GM21390 (cell line): ENCODE measurements around the gene IRF7.

Source experiments
- ATAC-seq: cut with Tn5 transposase; IDR thresholded peaks from one replicate; pipeline ENCODE4 v1.9.1; 2021; ENCODE audit not compliant: unreplicated experiment

IRF7 gene

DNA sequence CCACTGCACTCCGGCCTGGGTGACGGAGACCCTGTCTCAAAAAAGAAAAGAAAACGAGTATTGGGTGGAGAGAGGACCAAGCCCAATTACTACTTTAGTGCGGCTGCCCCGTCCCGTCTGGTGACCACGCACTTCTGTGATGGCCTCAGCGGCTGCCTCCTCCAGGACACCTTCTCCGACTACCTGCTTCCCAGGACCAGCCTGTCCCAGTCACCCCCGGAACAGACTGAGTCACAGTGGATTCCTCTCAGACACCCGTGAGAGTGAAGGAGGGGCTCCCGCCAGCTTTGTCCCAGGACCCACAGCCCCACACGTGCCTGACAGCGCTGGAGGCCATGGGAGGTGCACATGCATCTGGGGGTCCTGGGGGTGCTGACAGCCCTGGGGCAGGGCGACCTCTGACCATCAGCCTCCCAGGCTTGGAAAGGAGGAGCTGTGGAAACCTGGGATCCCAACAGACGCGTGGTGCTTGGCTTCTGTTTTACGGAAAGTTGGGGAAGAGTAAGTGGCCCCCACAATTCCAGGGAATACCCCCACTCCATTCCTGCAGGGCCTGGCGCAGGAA lies 26.1 kb upstream of the IRF7 start:
- no peak for ATAC-seq

DNA sequence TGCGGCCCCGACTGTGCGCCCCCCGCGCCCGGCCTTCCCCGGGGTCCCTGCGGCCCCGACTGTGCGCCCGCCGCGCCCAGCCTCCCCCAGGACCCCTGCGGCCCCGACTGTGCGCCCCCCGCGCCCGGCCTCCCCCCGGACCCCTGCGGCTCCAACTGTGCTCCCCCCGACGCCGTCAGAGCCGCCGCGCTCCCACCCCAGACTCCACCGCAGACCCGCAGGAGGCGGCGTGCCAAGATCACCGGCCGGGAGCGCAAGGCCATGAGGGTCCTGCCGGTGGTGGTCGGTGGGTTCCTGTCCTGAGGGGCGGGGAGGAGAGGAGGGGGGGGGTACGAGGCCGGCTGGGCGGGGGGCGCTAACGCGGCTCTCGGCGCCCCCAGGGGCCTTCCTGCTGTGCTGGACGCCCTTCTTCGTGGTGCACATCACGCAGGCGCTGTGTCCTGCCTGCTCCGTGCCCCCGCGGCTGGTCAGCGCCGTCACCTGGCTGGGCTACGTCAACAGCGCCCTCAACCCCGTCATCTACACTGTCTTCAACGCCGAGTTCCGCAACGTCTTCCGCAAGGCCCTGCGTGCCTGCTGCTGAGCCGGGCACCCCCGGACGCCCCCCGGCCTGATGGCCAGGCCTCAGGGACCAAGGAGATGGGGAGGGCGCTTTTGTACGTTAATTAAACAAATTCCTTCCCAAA lies 24.4 kb upstream of the IRF7 start:
- no peak for ATAC-seq

DNA sequence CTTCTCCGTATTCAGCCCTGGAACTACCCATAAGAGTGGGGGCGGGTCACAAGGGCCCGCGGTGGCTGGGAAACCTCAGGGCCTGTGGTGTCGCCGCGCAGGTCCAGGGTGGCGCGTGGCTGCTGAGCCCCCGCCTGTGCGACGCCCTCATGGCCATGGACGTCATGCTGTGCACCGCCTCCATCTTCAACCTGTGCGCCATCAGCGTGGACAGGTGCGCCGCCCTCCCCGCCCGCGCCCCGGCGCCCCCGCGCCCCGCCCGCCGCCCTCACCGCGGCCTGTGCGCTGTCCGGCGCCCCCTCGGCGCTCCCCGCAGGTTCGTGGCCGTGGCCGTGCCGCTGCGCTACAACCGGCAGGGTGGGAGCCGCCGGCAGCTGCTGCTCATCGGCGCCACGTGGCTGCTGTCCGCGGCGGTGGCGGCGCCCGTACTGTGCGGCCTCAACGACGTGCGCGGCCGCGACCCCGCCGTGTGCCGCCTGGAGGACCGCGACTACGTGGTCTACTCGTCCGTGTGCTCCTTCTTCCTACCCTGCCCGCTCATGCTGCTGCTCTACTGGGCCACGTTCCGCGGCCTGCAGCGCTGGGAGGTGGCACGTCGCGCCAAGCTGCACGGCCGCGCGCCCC lies 23.7 kb upstream of the IRF7 start:
- ATAC-seq, result no peak

DNA sequence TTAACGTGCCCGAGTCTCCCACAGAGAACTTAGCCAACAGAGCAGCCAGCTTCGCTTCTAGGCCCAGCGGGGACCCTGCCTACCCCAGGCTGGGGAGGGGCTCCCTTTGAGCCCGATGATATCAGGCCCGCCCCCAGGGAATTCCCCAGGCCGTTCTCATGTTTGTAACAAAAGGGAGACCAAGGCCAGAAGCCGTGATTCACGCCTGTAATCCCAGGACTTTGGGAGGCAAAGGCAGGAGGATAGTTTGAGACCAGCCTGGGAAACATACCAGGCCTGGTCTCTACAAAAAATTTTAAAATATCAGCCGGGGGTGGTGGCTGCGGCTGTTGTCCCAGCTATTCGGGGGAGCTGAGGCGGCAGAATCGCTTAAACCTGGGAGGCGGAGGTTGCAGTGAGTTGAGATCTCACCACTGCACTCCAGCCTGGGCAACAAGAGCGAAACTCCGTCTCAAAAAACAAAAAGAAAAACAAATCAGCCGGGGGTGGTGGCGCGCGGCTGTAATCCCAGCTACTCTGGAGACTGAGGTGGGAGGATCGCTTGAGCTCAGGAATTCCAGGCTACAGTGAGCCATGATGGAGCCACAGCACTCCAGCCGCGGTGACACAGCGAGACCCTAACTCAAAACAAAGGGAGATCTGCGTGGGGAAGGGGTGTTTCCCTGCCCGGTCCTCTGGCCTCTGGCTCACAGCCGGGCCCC lies 23.0 kb upstream of the IRF7 start:
- ATAC-seq, result no peak

DNA sequence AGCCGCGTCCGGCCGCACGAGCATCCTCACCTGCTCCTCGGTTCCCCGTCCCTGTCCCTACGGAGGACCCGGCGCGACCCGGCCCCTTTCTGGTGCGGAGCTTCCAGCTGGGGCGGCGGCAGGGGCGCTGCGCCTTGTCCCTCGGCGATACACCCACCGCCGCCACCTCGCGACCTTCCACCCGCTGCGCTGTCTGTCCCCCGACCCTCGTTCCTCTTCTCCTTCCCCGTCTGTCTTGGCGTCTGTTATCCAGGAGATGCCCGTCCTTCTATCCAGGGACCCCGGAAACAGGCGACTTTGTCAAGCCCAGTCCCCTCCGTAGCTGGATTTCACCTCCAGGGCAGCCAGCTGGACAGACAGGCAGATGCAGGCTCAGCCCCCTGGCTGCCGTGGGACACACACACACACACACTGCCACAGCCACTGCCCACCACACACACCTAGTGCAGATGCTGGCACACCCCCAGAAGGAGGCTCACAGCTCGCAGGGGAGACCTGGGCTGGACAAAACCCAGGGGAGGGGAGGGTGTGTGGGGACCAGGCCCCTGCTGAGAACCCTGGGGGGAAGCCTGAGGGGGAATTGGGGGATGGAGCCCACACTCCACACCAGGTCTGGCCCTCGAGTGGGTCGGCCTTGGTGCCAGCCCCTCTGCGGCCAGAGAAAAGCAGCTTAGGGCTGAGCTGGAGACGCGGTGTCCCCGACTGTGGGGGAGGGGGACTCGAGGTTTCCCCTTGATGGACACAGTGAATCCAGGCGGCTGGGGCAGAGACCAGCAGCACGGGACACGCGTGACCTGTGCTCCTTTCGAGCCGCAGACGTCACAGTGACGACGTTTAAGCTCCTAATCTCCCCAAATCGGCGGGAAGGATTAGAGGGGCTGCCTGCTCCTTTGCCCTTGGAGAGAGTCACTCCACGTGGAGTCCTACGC lies 22.1 kb upstream of the IRF7 start:
- ATAC-seq, result no peak

DNA sequence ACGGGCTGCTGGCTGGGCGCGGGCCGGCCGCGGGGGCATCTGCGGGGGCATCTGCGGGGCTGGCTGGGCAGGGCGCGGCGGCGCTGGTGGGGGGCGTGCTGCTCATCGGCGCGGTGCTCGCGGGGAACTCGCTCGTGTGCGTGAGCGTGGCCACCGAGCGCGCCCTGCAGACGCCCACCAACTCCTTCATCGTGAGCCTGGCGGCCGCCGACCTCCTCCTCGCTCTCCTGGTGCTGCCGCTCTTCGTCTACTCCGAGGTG lies 21.5 kb upstream of the IRF7 start:
- no peak for ATAC-seq

DNA sequence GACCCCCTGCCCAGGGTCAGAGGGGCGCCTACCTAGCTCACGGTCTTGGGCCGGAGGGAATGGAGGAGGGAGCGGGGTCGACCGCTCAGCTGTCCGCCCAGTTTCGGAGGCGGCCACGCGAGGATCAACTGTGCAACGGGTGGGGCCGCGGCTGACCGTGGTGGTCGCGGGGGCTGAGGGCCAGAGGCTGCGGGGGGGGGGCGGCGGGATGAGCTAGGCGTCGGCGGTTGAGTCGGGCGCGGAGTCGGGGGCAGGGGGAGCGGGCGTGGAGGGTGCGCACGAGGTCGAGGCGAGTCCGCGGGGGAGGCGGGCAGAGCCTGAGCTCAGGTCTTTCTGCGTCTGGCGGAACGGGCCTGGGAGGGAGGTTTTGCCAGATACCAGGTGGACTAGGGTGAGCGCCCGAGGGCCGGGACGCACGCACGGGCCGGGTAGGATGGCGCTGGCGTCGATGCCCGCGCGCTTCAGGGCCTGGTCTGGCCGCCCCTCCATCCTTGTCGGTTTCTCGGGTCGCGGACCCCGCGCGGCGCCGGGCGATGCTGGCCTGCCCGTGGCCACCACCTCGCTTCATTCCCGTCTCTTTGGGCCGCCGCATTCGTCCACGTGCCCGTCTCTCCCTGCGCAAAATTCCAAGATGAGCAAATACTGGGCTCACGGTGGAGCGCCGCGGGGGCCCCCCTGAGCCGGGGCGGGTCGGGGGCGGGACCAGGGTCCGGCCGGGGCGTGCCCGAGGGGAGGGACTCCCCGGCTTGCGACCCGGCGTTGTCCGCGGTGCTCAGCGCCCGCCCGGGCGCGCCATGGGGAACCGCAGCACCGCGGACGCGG lies 21.0 kb upstream of the IRF7 start, which contains the start of gene DRD4:
Gene DRD4, plus strand, starts transcription at position 759 of the 822 bp plus-strand sequence. Its CDS starts 36 bp downstream, at position 795.
- no peak for ATAC-seq

DNA sequence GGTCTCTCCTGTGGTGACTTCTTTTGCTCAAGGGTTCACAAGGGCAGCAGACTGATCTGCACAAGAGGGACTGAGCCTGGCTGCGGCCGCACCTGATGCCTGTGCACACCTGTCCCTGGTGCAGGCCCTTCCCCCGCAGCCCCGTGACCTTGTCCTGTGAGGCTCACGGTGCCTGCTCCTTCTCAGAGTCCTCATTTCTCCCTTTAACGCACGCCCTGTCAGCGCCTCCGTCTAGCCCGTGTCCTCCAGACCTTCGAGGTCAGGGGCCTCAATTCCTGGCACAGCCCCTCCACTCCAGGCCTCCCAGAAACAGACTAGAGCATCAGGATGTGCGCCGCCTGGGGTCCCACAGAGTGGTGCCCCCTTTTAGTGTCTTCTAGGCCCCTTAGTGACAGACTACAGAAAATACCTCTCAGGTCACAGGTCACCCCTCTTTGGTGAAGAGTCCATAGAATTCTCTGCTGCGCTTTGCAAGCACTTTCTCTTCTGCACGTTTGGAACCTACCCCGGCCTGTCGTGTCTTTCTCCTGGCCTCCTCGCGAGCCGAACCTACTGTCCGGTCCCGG lies 20.3 kb upstream of the IRF7 start:
- ATAC-seq, result no peak

DNA sequence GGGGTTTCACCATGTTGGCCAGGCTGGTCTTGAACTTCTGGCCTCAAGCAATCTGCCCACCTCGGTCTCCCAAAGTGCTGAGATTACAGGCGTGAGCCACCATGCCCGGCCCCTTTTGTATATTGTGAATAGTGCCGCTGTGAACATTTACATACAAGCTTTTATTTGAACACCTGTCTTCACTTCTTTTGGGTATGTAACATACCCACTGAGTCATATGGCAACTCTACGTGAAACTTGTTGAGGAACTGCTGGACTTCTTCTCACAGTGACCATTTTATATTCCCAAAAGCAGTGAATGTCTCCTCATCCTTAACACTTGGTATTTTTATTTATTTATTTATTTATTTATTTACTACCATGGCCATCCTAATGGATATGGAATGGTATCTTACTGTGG lies 15.1 kb upstream of the IRF7 start:
- ATAC-seq, result no peak

DNA sequence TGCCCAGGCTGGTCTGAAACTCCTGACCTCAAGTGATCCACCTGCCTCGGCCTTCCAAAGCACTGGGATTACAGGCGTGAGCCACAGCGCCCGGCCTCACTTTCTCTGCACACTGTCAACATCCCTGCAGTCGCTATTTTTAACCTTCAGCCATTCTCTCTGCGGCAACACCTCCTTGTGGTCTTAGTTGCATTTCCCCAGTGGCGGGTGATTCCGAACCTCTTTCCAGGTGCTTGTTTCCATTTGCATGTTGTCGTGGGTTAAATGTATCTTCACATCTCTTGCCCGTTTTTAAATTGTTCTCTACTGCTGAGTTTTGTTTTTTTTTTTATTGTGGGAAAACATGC lies 13.5 kb upstream of the IRF7 start:
- ATAC-seq, result no peak

DNA sequence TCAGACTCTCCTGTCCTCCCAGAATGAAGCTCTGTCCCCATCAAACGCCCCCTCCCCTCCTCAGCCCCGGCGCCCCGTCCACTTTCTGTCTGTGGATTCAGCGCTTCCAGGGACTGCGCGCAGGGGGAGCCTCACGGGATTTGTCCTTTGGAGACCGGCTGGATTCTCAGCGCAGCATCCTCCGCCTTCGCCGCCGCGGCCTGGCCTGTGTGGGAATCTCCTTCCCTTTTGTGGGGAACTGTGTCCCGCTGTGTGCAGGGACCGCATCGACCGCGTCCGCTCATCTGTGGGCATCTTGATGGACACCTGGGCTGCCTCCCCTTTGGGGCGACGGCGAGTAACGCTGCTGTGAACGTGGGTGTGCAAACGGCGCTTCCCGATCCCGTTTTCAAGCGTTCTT lies 12.3 kb upstream of the IRF7 start:
- ATAC-seq, result no peak

DNA sequence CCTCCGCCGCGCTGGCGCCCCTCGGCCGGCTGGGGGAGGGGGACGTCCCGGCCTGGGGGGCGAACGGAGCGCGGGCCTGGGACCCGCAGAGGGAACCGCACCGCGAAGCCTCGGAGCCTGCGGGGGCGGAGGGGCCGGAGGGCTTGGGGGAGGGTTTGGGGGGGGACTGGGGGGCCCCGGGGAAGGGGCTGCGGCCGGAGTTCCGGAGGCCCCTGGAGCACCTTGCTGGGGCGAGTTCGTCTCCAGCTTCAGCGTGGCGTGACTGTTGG lies 11.5 kb upstream of the IRF7 start:
- no peak for ATAC-seq

DNA sequence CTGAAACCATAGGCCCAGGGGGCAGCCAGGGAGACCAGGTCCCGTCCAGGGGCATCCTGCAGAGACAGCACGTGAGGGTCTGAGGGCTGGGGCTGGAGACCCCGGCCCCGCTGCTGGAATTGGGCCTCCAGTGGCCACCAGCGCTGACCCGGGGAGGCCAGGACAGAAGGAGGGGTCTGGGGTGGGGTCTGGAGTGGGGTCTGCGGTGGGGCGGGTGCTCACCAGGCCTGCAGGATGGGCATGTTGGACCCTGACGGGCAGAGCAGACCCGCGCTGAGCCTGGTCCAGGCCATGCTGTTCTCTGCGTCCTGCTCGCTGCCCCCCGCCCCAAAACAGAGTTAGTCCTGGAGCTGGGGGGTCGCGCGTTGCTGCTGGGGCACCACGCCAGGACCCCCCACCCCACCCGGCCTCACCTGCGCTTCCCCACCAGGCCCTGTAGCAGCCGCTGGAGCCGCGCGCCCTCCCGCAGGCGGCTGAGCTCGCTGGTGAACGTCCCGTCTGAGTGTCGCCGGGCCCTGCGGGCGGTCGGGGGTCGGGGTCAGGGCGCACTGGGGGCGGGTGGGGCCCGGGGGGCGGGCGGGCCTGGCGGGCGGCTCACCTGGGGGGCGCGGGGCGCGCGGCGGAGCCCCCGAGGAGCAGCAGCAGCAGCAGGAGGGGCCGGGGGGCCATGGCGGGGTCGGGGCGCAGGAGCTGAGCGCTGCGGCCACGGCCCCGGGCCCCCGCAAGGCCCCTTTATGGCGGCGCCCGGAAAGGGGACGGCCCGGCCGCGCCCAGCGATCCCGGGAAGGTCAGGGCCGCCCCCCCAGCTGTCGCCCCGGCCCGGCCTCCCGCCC lies 10.9 kb upstream of the IRF7 start, which contains the start of gene SCT:
Gene SCT, minus strand, starts transcription at position 707 of the 833 bp plus-strand sequence. Its CDS starts 38 bp downstream, at position 669.
- no peak for ATAC-seq

DNA sequence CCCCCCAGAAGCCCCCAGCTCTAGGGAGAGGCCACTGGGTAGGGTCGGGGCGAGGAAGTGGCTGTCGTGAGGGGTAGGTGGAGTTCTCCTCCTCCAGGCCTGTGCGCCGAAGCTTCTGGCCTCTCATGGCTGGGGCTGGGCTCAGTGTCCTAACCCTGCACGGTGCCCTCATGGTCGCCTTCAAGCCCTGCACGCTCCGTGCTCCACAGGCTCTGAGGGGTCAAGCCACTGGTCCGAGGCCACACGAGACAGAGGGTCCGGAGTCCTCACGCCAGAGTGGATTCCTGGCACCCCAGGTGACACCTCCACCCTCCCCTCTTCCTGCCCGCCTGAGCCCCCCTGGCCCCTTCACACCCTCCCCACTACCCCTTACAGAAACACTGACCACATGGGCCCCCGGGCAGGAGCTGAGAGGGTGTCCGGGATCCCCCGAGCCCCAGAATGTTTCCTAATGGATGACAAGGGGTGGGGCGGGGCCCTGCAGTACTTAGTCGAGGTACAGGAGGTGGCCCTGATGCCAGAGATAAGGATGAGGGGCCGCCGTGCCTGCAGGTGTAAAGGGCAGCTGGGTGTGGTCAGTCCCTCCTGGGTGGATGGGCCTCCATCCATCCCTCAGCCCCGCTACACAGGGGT lies 10.0 kb upstream of the IRF7 start:
- ATAC-seq, result no peak

DNA sequence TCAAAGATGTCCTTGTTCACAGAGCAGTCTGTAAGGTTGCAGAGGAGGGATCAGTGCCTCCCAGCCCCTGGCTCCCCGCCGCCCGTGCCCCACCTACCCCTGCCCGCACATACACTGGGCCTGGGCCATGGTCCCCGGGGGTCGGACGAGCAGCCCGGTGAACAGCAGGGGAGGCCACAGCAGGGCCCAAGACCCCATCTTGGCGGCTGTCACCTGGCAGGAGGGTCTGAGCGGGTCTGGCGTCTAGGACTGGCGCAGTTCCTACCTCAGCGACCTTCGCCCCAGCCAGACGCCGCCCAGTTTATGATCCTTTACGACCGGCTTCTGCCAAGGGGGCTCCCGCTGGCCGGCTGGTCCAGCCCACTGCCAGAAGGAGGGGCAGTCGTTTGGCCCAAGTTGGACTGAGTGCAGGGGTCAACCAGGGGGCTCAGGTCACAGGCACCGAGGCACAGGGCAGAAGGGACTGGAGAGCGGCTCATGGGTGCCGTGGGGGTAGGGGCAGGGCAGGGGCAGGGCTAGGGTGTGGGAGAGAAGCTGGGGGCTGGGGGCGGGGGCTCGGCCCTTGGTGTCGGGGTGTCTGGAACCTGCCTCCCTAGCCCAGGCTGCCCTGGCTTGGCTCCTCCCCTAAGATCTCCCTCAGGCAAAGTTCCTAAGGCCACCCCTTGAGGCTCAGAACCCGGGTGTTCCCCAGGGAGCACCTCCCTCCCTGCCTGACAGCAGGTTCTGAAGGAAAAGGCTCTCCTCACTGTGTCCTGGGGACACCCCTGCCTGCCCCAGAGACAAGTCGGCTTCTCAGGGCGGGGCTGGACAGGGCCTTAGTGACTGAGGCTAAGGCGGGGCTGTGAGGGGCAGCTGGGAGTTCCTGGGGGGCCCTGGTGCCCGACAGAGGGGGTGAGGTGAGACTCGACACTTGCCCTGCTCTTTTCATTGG lies 9.2 kb upstream of the IRF7 start, which contains the start of gene CDHR5:
Gene CDHR5, minus strand, starts transcription at position 251 of the 931 bp plus-strand sequence. Its CDS starts 53 bp downstream, at position 198.
- no peak for ATAC-seq

DNA sequence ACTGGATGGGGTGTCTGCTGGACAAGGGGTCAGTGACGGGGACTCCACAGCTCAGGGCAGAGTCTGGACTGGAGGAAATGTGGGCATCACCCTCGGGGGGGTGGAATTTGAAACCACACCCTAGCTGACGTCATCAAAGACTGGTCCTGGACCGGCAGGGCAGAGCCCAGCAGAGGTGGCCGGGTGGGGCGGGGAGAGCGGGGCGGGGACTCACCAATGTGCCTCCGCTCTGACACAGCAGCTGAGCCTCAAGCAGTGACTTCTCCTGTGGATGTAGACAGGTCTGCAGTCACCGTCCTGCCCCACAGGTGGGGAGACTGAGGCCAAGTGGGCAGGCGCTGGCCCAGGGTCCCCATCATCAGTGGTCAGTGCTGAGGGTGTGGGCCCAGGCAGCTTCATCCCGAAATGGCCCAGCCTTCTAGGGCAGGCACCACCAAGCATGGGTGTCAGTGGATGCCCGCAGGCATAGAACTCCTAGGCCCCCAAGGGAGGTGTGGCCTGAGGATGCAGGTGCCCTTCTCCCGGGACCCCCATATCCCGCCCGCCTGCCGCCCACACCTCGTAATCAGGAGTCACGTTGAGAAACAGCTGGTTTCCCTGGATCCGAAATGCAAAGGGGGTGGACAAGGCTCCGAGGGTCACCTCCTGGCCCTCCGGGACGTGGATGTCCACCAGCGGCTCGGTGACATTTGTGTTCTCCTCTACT lies 8.4 kb upstream of the IRF7 start:
- ATAC-seq, result no peak

DNA sequence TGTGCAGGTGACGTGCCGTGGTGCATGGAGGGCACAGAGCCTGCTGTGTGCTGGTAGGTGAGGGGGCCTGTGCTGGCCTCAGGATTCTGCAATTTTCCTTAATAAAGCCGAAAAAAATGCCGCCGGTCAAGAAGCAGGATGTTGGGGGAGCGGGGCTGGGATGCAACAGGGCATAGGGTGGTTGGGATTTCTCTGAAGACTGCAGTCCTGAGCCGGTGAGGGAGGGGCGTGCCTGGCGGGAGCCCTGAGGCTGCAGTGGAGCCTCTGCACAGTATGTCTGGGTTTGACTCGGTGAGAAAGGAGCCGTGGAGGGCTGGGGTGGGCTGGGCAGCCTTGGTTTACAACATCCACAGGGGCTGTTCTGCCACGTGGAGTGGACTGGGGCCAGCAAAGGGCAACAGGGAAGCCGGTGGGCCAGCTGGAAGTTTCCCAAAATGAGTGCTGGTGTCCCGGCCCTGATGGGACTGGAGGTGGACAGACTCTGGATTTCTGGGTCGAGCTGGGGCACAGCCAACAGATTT lies 7.7 kb upstream of the IRF7 start:
- no peak for ATAC-seq
